HG03103 (cell line): ENCODE data around the gene LNP1.

Experiments
- ATAC-seq: cut with Tn5 transposase; IDR thresholded peaks from one replicate; pipeline ENCODE4 v1.9.1; 2021; ENCODE audit warnings: low read depth; ENCODE audit not compliant: unreplicated experiment

Gene LNP1

GRCh38 chr3:100396967-100397366 lies 4.4 kb upstream of the LNP1 start:
- no peak for ATAC-seq

GRCh38 chr3:100399341-100400071 lies 1.8 kb upstream of the LNP1 start:
- no peak for ATAC-seq

GRCh38 chr3:100400419-100400779 lies 940 bp upstream of the LNP1 start:
- ATAC-seq = peak; percentile 4

- ATAC-seq = peak; percentile 3
These were observed 319 bp downstream of the LNP1 start for GRCh38 chr3:100401674-100402041.

- ATAC-seq = no peak
These were observed 917 bp downstream of the LNP1 start for GRCh38 chr3:100402256-100402655.

- ATAC-seq = no peak
These were observed 1.6 kb downstream of the LNP1 start for GRCh38 chr3:100402891-100403290.

- no peak for ATAC-seq
These were observed 2.3 kb downstream of the LNP1 start for GRCh38 chr3:100403362-100404249.

GRCh38 chr3:100404250-100404548 lies 2.9 kb downstream of the LNP1 start:
- ATAC-seq = no peak

GRCh38 chr3:100407164-100407563 lies 5.8 kb downstream of the LNP1 start:
- ATAC-seq = no peak

GRCh38 chr3:100407977-100408532 lies 6.7 kb downstream of the LNP1 start:
- ATAC-seq = no peak

- ATAC-seq = no peak
These were observed 10.0 kb downstream of the LNP1 start for GRCh38 chr3:100411091-100411982.

- no peak for ATAC-seq
These were observed 11.7 kb downstream of the LNP1 start for GRCh38 chr3:100412912-100413590.

GRCh38 chr3:100413613-100414012 lies 12.3 kb downstream of the LNP1 start:
- no peak for ATAC-seq

GRCh38 chr3:100416176-100416575 lies 14.8 kb downstream of the LNP1 start:
- ATAC-seq = no peak

- no peak for ATAC-seq
These were observed 15.5 kb downstream of the LNP1 start for GRCh38 chr3:100416863-100417262.

GRCh38 chr3:100419406-100419805 lies 18.1 kb downstream of the LNP1 start:
- ATAC-seq = no peak

- ATAC-seq = no peak
These were observed 19.5 kb downstream of the LNP1 start for GRCh38 chr3:100420885-100421284.

GRCh38 chr3:100423611-100424010 lies 22.3 kb downstream of the LNP1 start:
- ATAC-seq = no peak

GRCh38 chr3:100424261-100424660 lies 22.9 kb downstream of the LNP1 start:
- no peak for ATAC-seq

- ATAC-seq = no peak
These were observed 24.0 kb downstream of the LNP1 start for GRCh38 chr3:100425316-100425715.
